Stimulated activated CD8-positive, alpha-beta memory T cell treated with anti-CD3 and anti-CD28 coated beads, Interleukin-15, amount 100 ng/mL, for 1 hour (primary cell): Measurements from ENCODE around the gene ZNF581.

Experiments used
- DNase-seq: peaks from one replicate; pipeline ENCODE4 v3.0.0-alpha.2; 2020; ENCODE audit warnings: low read depth

The ZNF581 gene

GRCh38 chr19:55626350-55626749, 17.1 kb upstream of the ZNF581 start:
- no peak for DNase-seq

GRCh38 chr19:55632463-55632834, 11.0 kb upstream of the ZNF581 start:
- DNase-seq, result peak; percentile 86

GRCh38 chr19:55633861-55634260, 9.6 kb upstream of the ZNF581 start:
- no peak for DNase-seq

GRCh38 chr19:55635334-55635717, 8.1 kb upstream of the ZNF581 start:
- no peak for DNase-seq

- no peak for DNase-seq
Measured at GRCh38 chr19:55635856-55636440, 7.5 kb upstream of the ZNF581 start.

- DNase-seq, result no peak
Measured at GRCh38 chr19:55636723-55637122, 6.7 kb upstream of the ZNF581 start.

- DNase-seq, result no peak
Measured at GRCh38 chr19:55637534-55637933, 5.9 kb upstream of the ZNF581 start.

GRCh38 chr19:55638864-55639359, 4.5 kb upstream of the ZNF581 start:
- DNase-seq, result no peak

- DNase-seq, result no peak
Measured at GRCh38 chr19:55640043-55640576, 3.3 kb upstream of the ZNF581 start.

- DNase-seq, result no peak
Measured at GRCh38 chr19:55640577-55641425, 2.6 kb upstream of the ZNF581 start, which contains the start of gene ZNF580. Gene ZNF580 (plus strand): TSS chr19:55641002. CDS start chr19:55642509, 1,507 bp downstream.

- DNase-seq, result no peak
Measured at GRCh38 chr19:55641426-55642152, 1.9 kb upstream of the ZNF581 start.

GRCh38 chr19:55642153-55643002, 1.1 kb upstream of the ZNF581 start:
- DNase-seq, result no peak

GRCh38 chr19:55643887-55644176, 383 bp downstream of the ZNF581 start:
- no peak for DNase-seq

- DNase-seq, result no peak
Measured at GRCh38 chr19:55644191-55644833, 863 bp downstream of the ZNF581 start.

- no peak for DNase-seq
Measured at GRCh38 chr19:55644842-55645511, 1.5 kb downstream of the ZNF581 start.

GRCh38 chr19:55645512-55645881, 2.0 kb downstream of the ZNF581 start:
- DNase-seq, result no peak

GRCh38 chr19:55646889-55647731, 3.7 kb downstream of the ZNF581 start:
- no peak for DNase-seq

- no peak for DNase-seq
Measured at GRCh38 chr19:55647732-55648584, 4.5 kb downstream of the ZNF581 start, which contains the start of gene CCDC106. Gene CCDC106 (plus strand): TSS chr19:55648212. CDS start chr19:55649047, 835 bp downstream.
